HAP-1 (cell line): ENCODE data around the gene HEPACAM.

Experiments used
- DNase-seq, 2 experiments: peaks; one replicate each; pipeline ENCODE4 v3.0.0-alpha.2; 2016 to 2020; ENCODE audit warnings: low spot score in 2 of 2
- H3K27me3 ChIP-seq: fragments of 250-450 bp; sonication (Bioruptor Pico); 2 replicates; pipeline ENCODE4 v1.5.1; 2020; ENCODE audit warnings: low read depth, mild to moderate bottlenecking, moderate library complexity
- H3K36me3 ChIP-seq: fragments of 250-450 bp; sonication (Bioruptor Pico); replicated peaks from 2 replicates; pipeline ENCODE4 v1.5.1; 2020; ENCODE audit warnings: mild to moderate bottlenecking
- H3K4me1 ChIP-seq: fragments of 250-450 bp; sonication (Bioruptor Pico); 2 replicates; pipeline ENCODE4 v1.5.1; 2020; ENCODE audit warnings: mild to moderate bottlenecking
- H3K4me3 ChIP-seq: fragments of 250-450 bp; sonication (Bioruptor Pico); 2 replicates; pipeline ENCODE4 v1.5.1; 2020; ENCODE audit warnings: mild to moderate bottlenecking, moderate library complexity
- H3K9me3 ChIP-seq: fragments of 250-450 bp; sonication (Bioruptor Pico); 2 replicates; pipeline ENCODE4 v1.5.1; 2020; ENCODE audit warnings: mild to moderate bottlenecking, moderate library complexity
- in situ Hi-C: fragments of 300-500 bp; cut with MboI; formaldehyde crosslinking; loops from 3 replicates; pipeline ENCODE4 v1.14.3; 2020; ENCODE audit warnings: low sequenced_read_pairs, inconsistent platforms, mixed read lengths

HEPACAM gene

GRCh38 chr11:124934862-124935547 lies 842 bp downstream of the HEPACAM start:
- in situ Hi-C loops: no loop called here
- H3K4me1 ChIP-seq: no peaks in the 10 kb centered on the region
- H3K36me3 ChIP-seq: no peaks in the 10 kb centered on the region
- no peak overlapping the region for H3K4me3 ChIP-seq
- DNase-seq: no peak
- peaks cover 31% of the 10 kb centered on the region for H3K27me3 ChIP-seq
- H3K9me3 ChIP-seq: no peaks in the 10 kb centered on the region

GRCh38 chr11:124930799-124931198 lies 5.0 kb downstream of the HEPACAM start:
- Histone ChIP-seq H3K36me3 (no peaks in the 10 kb centered on the region), H3K9me3 (no peaks in the 10 kb centered on the region), H3K27me3 (peaks cover 15% of the 10 kb centered on the region), H3K4me3 (no peak overlapping the region), H3K4me1 (no peaks in the 10 kb centered on the region)
- no peak for DNase-seq
- in situ Hi-C loops: no loop called here

- H3K9me3 ChIP-seq: no peaks in the 10 kb centered on the region
- H3K27me3 ChIP-seq: peaks cover 12% of the 10 kb centered on the region
- H3K4me3 ChIP-seq: no peak overlapping the region
- in situ Hi-C loops: no loop called here
- H3K36me3 ChIP-seq: no peaks in the 10 kb centered on the region
- no peaks in the 10 kb centered on the region for H3K4me1 ChIP-seq
- no peak for DNase-seq
These were observed 6.7 kb downstream of the HEPACAM start for GRCh38 chr11:124928942-124929665.

- H3K9me3 ChIP-seq: no peaks in the 10 kb centered on the region
- in situ Hi-C loops: no loop called here
- no peaks in the 10 kb centered on the region for H3K36me3 ChIP-seq
- DNase-seq: no peak
- no peaks in the 10 kb centered on the region for H3K4me1 ChIP-seq
- H3K4me3 ChIP-seq: no peak overlapping the region
- H3K27me3 ChIP-seq: 0 out of 2 replicates have a peak, but pooled peaks cover 4% of the 10 kb centered on the region
These were observed 12.6 kb downstream of the HEPACAM start for GRCh38 chr11:124923296-124923695.

DNA sequence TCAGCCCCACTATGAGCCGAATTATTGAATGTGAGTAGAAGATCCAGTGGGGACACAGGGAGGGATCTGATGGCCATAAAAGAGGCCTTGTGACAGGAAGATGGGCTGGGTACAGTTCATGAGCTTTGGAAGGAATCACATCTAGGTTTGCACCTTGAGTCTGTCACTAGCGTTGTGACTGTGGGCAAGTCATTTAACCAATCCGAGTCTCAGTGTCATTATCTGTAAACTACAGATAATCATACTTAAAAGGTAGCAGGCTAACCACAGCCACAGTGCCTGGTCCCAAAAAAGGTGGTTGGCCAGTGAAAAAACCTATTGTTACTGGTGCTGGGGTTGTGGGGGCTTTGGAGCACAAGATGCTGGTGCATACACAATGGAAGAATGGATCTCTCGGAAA lies 13.0 kb downstream of the HEPACAM start:
- no peaks in the 10 kb centered on the region for H3K4me1 ChIP-seq
- no peak overlapping the region for H3K4me3 ChIP-seq
- no peaks in the 10 kb centered on the region for H3K9me3 ChIP-seq
- 0 out of 2 replicates have a peak, but pooled peaks cover 6% of the 10 kb centered on the region for H3K27me3 ChIP-seq
- in situ Hi-C loops: no loop called here
- H3K36me3 ChIP-seq: no peaks in the 10 kb centered on the region
- no peak for DNase-seq

GRCh38 chr11:124920870-124921609 lies 14.8 kb downstream of the HEPACAM start:
- H3K4me3 ChIP-seq: no peak overlapping the region

DNA sequence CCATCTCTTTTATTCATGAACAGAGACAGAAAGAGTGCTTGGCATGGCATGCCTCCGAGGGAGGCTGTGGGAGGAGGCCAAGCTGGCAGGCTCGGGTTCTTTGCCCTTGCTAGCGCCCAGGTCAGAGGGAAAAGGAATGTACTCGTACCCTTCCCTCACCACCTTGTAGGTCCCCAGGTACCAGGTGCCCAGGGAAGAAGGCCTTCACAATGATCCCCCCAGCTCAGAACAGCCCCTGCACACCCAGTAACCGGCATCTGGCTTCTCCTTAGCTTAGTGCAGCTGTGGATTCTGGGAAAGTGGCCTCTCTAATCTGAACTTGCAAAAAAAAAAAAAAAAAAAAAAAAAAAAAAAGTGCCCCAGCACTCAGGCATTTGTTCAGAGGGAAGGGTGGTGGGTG lies 15.5 kb downstream of the HEPACAM start:
- in situ Hi-C loops: no loop called here
- H3K9me3 ChIP-seq: no peaks in the 10 kb centered on the region
- H3K27me3 ChIP-seq: 0 out of 2 replicates have a peak, but pooled peaks cover 3% of the 10 kb centered on the region
- no peak overlapping the region for H3K4me3 ChIP-seq
- no peaks in the 10 kb centered on the region for H3K36me3 ChIP-seq
- DNase-seq: no peak
- H3K4me1 ChIP-seq: no peaks in the 10 kb centered on the region

More at GRCh38 chr11:124920870-124921609, 14.8 kb downstream of the HEPACAM start:
- in situ Hi-C loops: no loop called here
- Histone ChIP-seq H3K27me3 (0 out of 2 replicates have a peak, but pooled peaks cover 3% of the 10 kb centered on the region), H3K36me3 (no peaks in the 10 kb centered on the region), H3K9me3 (no peaks in the 10 kb centered on the region), H3K4me1 (no peaks in the 10 kb centered on the region)
- DNase-seq: no peak

DNA sequence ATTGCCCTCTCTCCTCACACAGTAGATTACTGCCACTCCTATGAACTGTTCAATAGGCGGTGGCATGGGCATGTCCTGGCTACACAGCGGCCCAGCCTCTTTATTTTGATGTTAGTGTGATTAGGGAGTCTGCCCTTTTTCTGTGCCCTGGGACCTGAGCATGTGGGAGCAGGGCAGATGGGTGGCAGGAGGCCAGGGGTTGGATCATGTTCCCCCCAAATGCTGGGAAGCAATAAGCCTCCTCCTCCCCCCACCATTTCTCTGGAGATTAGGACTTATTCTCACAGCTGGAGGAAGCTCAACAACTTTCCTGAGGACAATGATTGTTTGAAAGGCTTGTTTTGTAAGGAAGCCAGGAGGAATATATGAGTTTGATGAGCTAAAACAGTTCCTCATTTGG lies 15.9 kb downstream of the HEPACAM start:
- Histone ChIP-seq H3K9me3 (no peaks in the 10 kb centered on the region), H3K4me1 (no peaks in the 10 kb centered on the region), H3K36me3 (no peaks in the 10 kb centered on the region), H3K4me3 (no peak overlapping the region), H3K27me3 (0 out of 2 replicates have a peak, but pooled peaks cover 3% of the 10 kb centered on the region)
- DNase-seq: no peak
- in situ Hi-C loops: no loop called here

DNA sequence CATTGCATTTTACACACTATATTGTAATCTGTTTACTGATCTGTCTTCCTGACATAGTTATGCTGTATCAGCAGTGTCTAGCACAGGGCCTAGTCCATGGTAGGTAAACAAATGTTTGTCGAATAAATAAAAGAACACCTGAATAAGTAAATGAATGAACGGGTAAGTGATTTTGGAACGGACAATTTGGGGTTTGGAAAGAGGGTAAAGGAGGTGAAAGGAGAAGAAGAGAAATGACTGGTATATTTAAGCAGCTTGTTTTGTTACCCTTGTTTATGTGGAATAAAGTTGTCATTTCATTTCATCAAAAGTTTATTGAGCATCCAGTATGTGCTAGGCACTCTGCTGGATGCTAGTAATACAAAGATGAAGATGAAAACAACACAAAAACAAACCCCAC lies 16.9 kb downstream of the HEPACAM start, which contains the start of gene HEPN1:
Gene HEPN1 (plus strand): TSS at position 301 of the 400 bp plus-strand sequence.
- DNase-seq: no peak
- Histone ChIP-seq H3K4me3 (no peak within 1 kb of the TSS), H3K4me1 (no peaks in the 10 kb centered on the region), H3K36me3 (no peaks in the 10 kb centered on the region), H3K9me3 (no peaks in the 10 kb centered on the region), H3K27me3 (0 out of 2 replicates have a peak, but pooled peaks cover 3% of the 10 kb centered on the region)
- in situ Hi-C loops: no loop called here

DNA sequence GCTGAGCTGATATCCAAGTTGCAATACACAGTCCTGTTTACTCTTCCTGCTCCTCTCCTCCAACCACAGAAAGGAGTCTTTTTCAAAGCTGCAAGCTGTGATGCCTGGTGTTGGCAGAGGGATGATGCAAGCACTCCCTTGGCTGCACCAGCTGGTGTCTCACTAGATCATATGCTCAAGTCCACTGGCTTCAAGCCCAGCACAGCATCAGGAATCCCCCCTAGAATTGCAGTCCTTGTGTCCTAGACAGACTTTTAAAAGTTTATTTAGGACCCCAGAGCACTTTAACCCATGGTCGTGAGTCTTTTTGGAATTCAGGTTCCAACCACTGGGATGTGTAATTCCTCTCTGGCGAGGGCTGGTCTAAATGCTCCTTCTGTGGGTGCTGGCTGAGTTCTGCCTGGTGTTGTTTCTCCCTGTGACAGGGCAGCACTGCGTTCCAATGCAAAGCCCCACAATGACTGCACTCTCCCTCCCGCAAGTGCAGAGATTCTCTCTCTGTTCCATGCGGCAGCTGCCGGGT lies 18.7 kb downstream of the HEPACAM start:
- H3K4me3 ChIP-seq: no peak overlapping the region
- 0 out of 2 replicates have a peak, but pooled peaks cover 3% of the 10 kb centered on the region for H3K27me3 ChIP-seq
- H3K4me1 ChIP-seq: no peaks in the 10 kb centered on the region
- DNase-seq: no peak
- no peaks in the 10 kb centered on the region for H3K36me3 ChIP-seq
- no peaks in the 10 kb centered on the region for H3K9me3 ChIP-seq
- in situ Hi-C loops: no loop called here

DNA sequence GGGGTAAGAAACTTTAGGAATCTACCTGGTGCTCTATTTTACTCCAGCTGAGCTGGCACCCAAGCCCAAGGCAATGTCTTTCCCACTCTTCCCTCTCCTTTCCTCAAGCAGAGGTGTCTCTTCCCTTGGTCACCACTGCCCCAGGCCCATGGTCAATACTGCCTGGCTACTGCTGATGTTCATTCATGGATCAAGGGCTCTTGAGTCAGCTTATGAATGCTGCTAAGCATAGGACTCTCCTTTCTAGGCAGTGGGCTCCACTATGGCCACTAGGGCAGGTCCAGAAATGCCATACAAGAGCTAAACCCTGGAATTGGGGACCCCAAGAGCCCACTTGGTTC lies 19.5 kb downstream of the HEPACAM start:
- 0 out of 2 replicates have a peak, but pooled peaks cover 3% of the 10 kb centered on the region for H3K27me3 ChIP-seq

DNA sequence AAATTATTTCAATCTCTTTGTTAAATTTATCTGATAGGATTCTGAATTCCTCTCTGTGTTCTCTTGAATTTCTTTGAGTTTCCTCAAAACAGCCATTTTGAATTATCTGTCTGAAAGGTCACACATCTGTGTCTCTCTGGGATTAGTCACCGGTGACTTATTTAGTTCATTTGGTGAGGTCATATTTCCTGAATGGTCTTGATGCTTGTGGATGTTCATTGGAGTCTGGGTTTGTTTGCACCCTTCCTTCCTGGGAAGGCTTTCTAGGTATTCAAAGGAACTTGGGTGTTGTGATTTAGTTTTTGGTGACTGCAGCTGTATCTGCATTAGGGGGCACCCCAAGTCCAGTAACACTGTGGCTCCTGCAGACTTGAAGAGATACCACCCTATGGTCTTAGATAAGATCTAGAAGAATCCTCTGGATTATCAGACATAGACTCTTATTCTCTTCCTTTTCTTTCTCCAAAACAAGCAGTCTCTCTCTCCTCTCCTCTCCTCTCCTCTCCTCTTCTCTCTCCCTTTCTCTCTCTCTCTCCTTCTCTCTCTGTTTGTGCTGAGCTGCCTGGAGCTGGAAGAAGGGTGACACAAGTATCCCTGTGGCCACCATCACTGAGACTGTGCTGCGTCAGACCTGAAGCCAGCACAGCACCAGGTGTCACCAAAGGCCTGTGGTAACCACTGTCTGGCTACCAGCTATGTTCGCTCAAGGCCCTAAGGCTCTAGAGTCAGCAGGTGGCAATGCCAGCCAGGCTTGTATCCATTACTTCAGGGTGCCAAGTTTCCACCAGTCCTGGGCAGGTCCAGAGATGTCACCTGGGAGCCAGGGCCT lies 20.1 kb downstream of the HEPACAM start:
- Histone ChIP-seq H3K4me1 (no peaks in the 10 kb centered on the region), H3K36me3 (no peaks in the 10 kb centered on the region), H3K27me3 (0 out of 2 replicates have a peak, but pooled peaks cover 3% of the 10 kb centered on the region), H3K9me3 (no peaks in the 10 kb centered on the region), H3K4me3 (no peak overlapping the region)
- no peak for DNase-seq
- in situ Hi-C loops: no loop called here

More for the DNA sequence above, 19.5 kb downstream of the HEPACAM start:
- DNase-seq: no peak
- H3K4me3 ChIP-seq: no peak overlapping the region
- H3K9me3 ChIP-seq: no peaks in the 10 kb centered on the region
- in situ Hi-C loops: no loop called here
- no peaks in the 10 kb centered on the region for H3K36me3 ChIP-seq
- no peaks in the 10 kb centered on the region for H3K4me1 ChIP-seq

DNA sequence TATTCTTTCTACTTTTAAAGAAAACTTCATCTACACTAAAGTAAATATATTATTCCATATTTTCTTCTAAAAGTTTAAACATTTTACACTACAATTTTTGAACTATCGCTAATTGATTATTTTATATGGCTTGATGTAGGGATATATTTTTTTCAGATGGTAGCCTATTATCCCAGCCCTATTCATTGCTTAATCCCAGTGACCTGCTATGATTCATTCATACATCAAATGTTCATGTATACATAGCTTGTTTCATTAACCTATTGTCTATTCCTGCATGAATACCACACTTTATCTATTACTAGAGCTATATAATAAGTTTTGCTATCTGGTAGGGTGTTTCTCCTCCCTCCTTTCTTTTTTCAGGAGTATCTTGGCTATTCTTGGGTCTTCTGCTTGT lies 33.2 kb downstream of the HEPACAM start:
- Histone ChIP-seq H3K4me3 (no peak overlapping the region), H3K9me3 (no peaks in the 10 kb centered on the region), H3K4me1 (no peaks in the 10 kb centered on the region), H3K27me3 (peaks cover 39% of the 10 kb centered on the region), H3K36me3 (no peaks in the 10 kb centered on the region)
- in situ Hi-C loops: no loop called here
- no peak for DNase-seq
